ENCODE measurements around the gene TEAD1.

DNA sequence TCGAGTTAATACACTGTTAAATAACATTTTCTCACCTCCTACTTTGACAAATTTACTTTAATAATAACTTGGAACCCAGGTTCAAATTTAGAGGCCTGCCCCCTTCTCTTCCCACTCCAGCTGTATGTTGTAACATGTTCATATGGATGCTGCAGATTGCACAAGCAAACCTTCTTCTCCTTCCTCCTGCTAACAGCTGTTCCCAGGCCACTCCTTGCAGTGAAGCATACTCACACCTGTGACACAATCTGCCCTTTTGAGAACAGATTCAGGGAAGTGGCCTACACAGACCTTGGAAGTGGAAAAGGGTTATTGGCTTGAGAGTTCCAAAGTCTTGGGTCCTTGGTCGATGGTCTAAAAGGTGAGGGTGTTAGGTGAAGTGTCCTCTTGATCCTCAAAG, 131.9 kb downstream of the TEAD1 start:
- TF ChIP-seq, protein P1, sequence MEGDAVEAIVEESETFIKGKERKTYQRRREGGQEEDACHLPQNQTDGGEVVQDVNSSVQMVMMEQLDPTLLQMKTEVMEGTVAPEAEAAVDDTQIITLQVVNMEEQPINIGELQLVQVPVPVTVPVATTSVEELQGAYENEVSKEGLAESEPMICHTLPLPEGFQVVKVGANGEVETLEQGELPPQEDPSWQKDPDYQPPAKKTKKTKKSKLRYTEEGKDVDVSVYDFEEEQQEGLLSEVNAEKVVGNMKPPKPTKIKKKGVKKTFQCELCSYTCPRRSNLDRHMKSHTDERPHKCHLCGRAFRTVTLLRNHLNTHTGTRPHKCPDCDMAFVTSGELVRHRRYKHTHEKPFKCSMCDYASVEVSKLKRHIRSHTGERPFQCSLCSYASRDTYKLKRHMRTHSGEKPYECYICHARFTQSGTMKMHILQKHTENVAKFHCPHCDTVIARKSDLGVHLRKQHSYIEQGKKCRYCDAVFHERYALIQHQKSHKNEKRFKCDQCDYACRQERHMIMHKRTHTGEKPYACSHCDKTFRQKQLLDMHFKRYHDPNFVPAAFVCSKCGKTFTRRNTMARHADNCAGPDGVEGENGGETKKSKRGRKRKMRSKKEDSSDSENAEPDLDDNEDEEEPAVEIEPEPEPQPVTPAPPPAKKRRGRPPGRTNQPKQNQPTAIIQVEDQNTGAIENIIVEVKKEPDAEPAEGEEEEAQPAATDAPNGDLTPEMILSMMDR (IDR thresholded peaks at IDR 0.05), result no peak
- no peak for TF ChIP-seq POLR2A (IDR thresholded peaks at IDR 0.05)
